Measurements from ENCODE around the gene TFIP11.
"Not testable (repeated sequence)": the region's sequence is repeated elsewhere in the genome, so short reads cannot be mapped to it uniquely, and the experiment has no call there.

TFIP11 gene

DNA sequence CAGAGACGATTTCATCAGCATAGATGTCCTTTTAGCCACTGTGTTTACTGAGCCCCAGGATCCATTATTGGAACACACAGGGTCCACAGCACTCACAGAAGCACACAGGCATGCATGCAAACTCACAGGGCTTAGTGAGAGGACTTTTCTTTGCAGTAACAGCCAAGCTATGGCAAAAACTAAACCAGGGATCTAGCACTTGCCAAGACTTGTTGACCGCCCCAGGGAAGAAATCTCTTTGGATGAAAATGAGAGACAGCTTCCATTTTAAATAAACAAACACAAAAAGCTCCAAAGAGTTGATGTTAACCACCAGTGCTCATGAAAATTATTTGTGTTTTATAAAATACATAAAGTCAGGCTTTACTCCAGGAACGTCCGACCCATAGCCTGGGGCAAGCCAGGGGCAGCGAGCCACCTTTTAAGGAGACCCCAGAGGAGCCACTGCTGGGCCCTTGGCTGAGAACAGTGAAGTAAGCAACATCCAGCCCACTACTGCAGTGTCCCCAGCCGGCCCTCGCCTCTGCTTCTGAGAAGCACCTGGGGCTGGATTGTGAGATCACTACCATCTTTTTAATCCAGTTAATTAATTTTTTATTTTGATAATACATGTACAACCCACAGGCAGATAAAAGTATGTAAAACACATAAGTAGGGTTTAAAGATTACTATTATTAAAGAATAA, 22.0 kb upstream of the TFIP11 start:
- no peak overlapping the region for H2BK5ac ChIP-seq (ENCODE audit: low read length)
- H3K4me1 ChIP-seq (ENCODE audit: control insufficient read depth in 2 of 2, insufficient read depth in 1 of 2, low read depth in 1 of 2, low read length in 2 of 2), result peaks cover 0 to 1% of the 10 kb centered on the region in 2 donors
- WGBS, 2 donors (ENCODE audit: extremely low coverage in 2 of 2, insufficient read length in 2 of 2, insufficient replicate concordance in 1 of 2), result no CpG with 5 or more reads among the region's 7 CpGs
- H2BK15ac ChIP-seq (ENCODE audit: low read length), result no peak overlapping the region
- peaks cover 10 to 93% of the 10 kb centered on the region in 2 donors for H3K36me3 ChIP-seq (replicated peaks in 1 of 2; ENCODE audit: control insufficient read depth in 2 of 2, insufficient read depth in 2 of 2, low read length in 2 of 2)
- no peaks in the 10 kb centered on the region for H3K27me3 ChIP-seq (ENCODE audit: control insufficient read depth in 3 of 3, insufficient read depth in 3 of 3, low read depth in 1 of 3, low read length in 3 of 3)
- no peak overlapping the region for H3K4me3 ChIP-seq (ENCODE audit: low read length in 2 of 2)
- no peak overlapping the region for H3K4me2 ChIP-seq (ENCODE audit: insufficient read depth, low read length, poor library complexity, severe bottlenecking)
- no peak overlapping the region for H3K23ac ChIP-seq (ENCODE audit: low read depth, low read length, poor library complexity)
- H3K9me3 ChIP-seq (replicated peaks in 1 of 2; ENCODE audit: control insufficient read depth in 2 of 2, insufficient read depth in 1 of 2, low read depth in 1 of 2, low read length in 2 of 2), result peaks cover 0 to 2% of the 10 kb centered on the region in 2 donors
- no peak overlapping the region for H4K91ac ChIP-seq (ENCODE audit: low read depth, low read length, poor library complexity)
- H3K9ac ChIP-seq (ENCODE audit: low read depth, low read length, poor library complexity), result peak overlapping the region; percentile 51
- H2AFZ ChIP-seq (ENCODE audit: low read length), result no peak overlapping the region
- H3K18ac ChIP-seq (ENCODE audit: low read length), result no peak overlapping the region
- H4K8ac ChIP-seq (ENCODE audit: low read depth, low read length), result no peak overlapping the region
- H2BK120ac ChIP-seq (ENCODE audit: low read depth, low read length), result no peak overlapping the region
- no peak overlapping the region for H2AK5ac ChIP-seq (ENCODE audit: low read depth, low read length)
- H3K79me1 ChIP-seq (ENCODE audit: low read depth, low read length), result no peaks in the 10 kb centered on the region
- no peak overlapping the region for H3K14ac ChIP-seq (ENCODE audit: low read length)
- no peak for DNase-seq (ENCODE audit: low spot score)
- H3K27ac ChIP-seq (replicated peaks; ENCODE audit: low read length), result no peak overlapping the region
- no peak overlapping the region for H2BK12ac ChIP-seq (ENCODE audit: low read length)
- H3K4ac ChIP-seq (ENCODE audit: low read length), result no peak overlapping the region

- Histone ChIP-seq H3K36me3 (replicated peaks in 1 of 2; ENCODE audit: control insufficient read depth in 2 of 2, insufficient read depth in 2 of 2, low read length in 2 of 2) (peaks cover 8 to 95% of the 10 kb centered on the region in 2 donors), H3K4me1 (ENCODE audit: control insufficient read depth in 2 of 2, insufficient read depth in 1 of 2, low read depth in 1 of 2, low read length in 2 of 2) (peaks cover 0 to 1% of the 10 kb centered on the region in 2 donors), H4K8ac (ENCODE audit: low read depth, low read length) (no peak overlapping the region), H3K27ac (replicated peaks; ENCODE audit: low read length) (no peak overlapping the region), H3K23ac (ENCODE audit: low read depth, low read length, poor library complexity) (no peak overlapping the region), H2AK5ac (ENCODE audit: low read depth, low read length) (no peak overlapping the region), H3K79me1 (ENCODE audit: low read depth, low read length) (no peaks in the 10 kb centered on the region), H2AFZ (ENCODE audit: low read length) (no peak overlapping the region), H3K4me2 (ENCODE audit: insufficient read depth, low read length, poor library complexity, severe bottlenecking) (no peak overlapping the region), H2BK5ac (ENCODE audit: low read length) (no peak overlapping the region), H3K4ac (ENCODE audit: low read length) (no peak overlapping the region), H2BK15ac (ENCODE audit: low read length) (no peak overlapping the region), H3K27me3 (ENCODE audit: control insufficient read depth in 3 of 3, insufficient read depth in 3 of 3, low read depth in 1 of 3, low read length in 3 of 3) (no peaks in the 10 kb centered on the region), H3K18ac (ENCODE audit: low read length) (no peak overlapping the region), H2BK120ac (ENCODE audit: low read depth, low read length) (no peak overlapping the region), H3K4me3 (ENCODE audit: low read length in 2 of 2) (no peak overlapping the region), H3K9me3 (replicated peaks in 1 of 2; ENCODE audit: control insufficient read depth in 2 of 2, insufficient read depth in 1 of 2, low read depth in 1 of 2, low read length in 2 of 2) (peaks cover 0 to 2% of the 10 kb centered on the region in 2 donors), H3K9ac (ENCODE audit: low read depth, low read length, poor library complexity) (no peak overlapping the region), H4K91ac (ENCODE audit: low read depth, low read length, poor library complexity) (no peak overlapping the region), H2BK12ac (ENCODE audit: low read length) (no peak overlapping the region), H3K14ac (ENCODE audit: low read length) (no peak overlapping the region)
- DNase-seq (ENCODE audit: low spot score), result no peak
- no CpG with 5 or more reads among the region's 2 CpGs for WGBS, 2 donors (ENCODE audit: extremely low coverage in 2 of 2, insufficient read length in 2 of 2, insufficient replicate concordance in 1 of 2)
These were observed 17.1 kb upstream of the TFIP11 start for GRCh38 chr22:26529345-26529744.

GRCh38 chr22:26528518-26528917, 16.2 kb upstream of the TFIP11 start:
- H2BK15ac ChIP-seq (ENCODE audit: low read length); H3K4ac ChIP-seq (ENCODE audit: low read length); H3K4me1 ChIP-seq (ENCODE audit: control insufficient read depth in 2 of 2, insufficient read depth in 1 of 2, low read depth in 1 of 2, low read length in 2 of 2); H3K18ac ChIP-seq (ENCODE audit: low read length); H3K79me1 ChIP-seq (ENCODE audit: low read depth, low read length); H3K23ac ChIP-seq (ENCODE audit: low read depth, low read length, poor library complexity); H3K9me3 ChIP-seq (replicated peaks in 1 of 2; ENCODE audit: control insufficient read depth in 2 of 2, insufficient read depth in 1 of 2, low read depth in 1 of 2, low read length in 2 of 2); H3K9ac ChIP-seq (ENCODE audit: low read depth, low read length, poor library complexity); H2AK5ac ChIP-seq (ENCODE audit: low read depth, low read length); H2BK120ac ChIP-seq (ENCODE audit: low read depth, low read length); H2BK12ac ChIP-seq (ENCODE audit: low read length); H3K27me3 ChIP-seq (ENCODE audit: control insufficient read depth in 3 of 3, insufficient read depth in 3 of 3, low read depth in 1 of 3, low read length in 3 of 3); H3K14ac ChIP-seq (ENCODE audit: low read length); H2BK5ac ChIP-seq (ENCODE audit: low read length); H4K8ac ChIP-seq (ENCODE audit: low read depth, low read length); H3K27ac ChIP-seq (replicated peaks; ENCODE audit: low read length); H2AFZ ChIP-seq (ENCODE audit: low read length); H4K91ac ChIP-seq (ENCODE audit: low read depth, low read length, poor library complexity); DNase-seq (ENCODE audit: low spot score); H3K4me2 ChIP-seq (ENCODE audit: insufficient read depth, low read length, poor library complexity, severe bottlenecking): not testable (repeated sequence)
- no CpG with 5 or more reads among the region's 9 CpGs for WGBS, 2 donors (ENCODE audit: extremely low coverage in 2 of 2, insufficient read length in 2 of 2, insufficient replicate concordance in 1 of 2)
- H3K36me3 ChIP-seq (replicated peaks in 1 of 2; ENCODE audit: control insufficient read depth in 2 of 2, insufficient read depth in 2 of 2, low read length in 2 of 2), result peaks cover 6 to 93% of the 10 kb centered on the region in 2 donors
- H3K4me3 ChIP-seq (ENCODE audit: low read length in 2 of 2), result peak overlapping the region in 1 of 2 donors; percentile 44

GRCh38 chr22:26527574-26528465, 15.5 kb upstream of the TFIP11 start:
- no peak overlapping the region for H3K14ac ChIP-seq (ENCODE audit: low read length)
- H3K4ac ChIP-seq (ENCODE audit: low read length), result no peak overlapping the region
- H3K23ac ChIP-seq (ENCODE audit: low read depth, low read length, poor library complexity), result no peak overlapping the region
- H3K27ac ChIP-seq (replicated peaks; ENCODE audit: low read length), result no peak overlapping the region
- H3K9me3 ChIP-seq (replicated peaks in 1 of 2; ENCODE audit: control insufficient read depth in 2 of 2, insufficient read depth in 1 of 2, low read depth in 1 of 2, low read length in 2 of 2), result no peaks in the 10 kb centered on the region
- no peak overlapping the region for H3K4me2 ChIP-seq (ENCODE audit: insufficient read depth, low read length, poor library complexity, severe bottlenecking)
- no peak overlapping the region for H4K91ac ChIP-seq (ENCODE audit: low read depth, low read length, poor library complexity)
- no peak overlapping the region for H2BK120ac ChIP-seq (ENCODE audit: low read depth, low read length)
- no peak overlapping the region for H3K9ac ChIP-seq (ENCODE audit: low read depth, low read length, poor library complexity)
- no peak overlapping the region for H2AK5ac ChIP-seq (ENCODE audit: low read depth, low read length)
- H3K4me1 ChIP-seq (ENCODE audit: control insufficient read depth in 2 of 2, insufficient read depth in 1 of 2, low read depth in 1 of 2, low read length in 2 of 2), result no peaks in the 10 kb centered on the region
- no peaks in the 10 kb centered on the region for H3K79me1 ChIP-seq (ENCODE audit: low read depth, low read length)
- no peak overlapping the region for H2AFZ ChIP-seq (ENCODE audit: low read length)
- no peak overlapping the region for H2BK5ac ChIP-seq (ENCODE audit: low read length)
- H4K8ac ChIP-seq (ENCODE audit: low read depth, low read length), result no peak overlapping the region
- no peaks in the 10 kb centered on the region for H3K27me3 ChIP-seq (ENCODE audit: control insufficient read depth in 3 of 3, insufficient read depth in 3 of 3, low read depth in 1 of 3, low read length in 3 of 3)
- no CpG with 5 or more reads among the region's 15 CpGs for WGBS, 2 donors (ENCODE audit: extremely low coverage in 2 of 2, insufficient read length in 2 of 2, insufficient replicate concordance in 1 of 2)
- DNase-seq (ENCODE audit: low spot score), result no peak
- H3K36me3 ChIP-seq (replicated peaks in 1 of 2; ENCODE audit: control insufficient read depth in 2 of 2, insufficient read depth in 2 of 2, low read length in 2 of 2), result peaks cover 6 to 90% of the 10 kb centered on the region in 2 donors
- no peak overlapping the region for H2BK15ac ChIP-seq (ENCODE audit: low read length)
- no peak overlapping the region for H2BK12ac ChIP-seq (ENCODE audit: low read length)
- H3K4me3 ChIP-seq (ENCODE audit: low read length in 2 of 2), result peak overlapping the region in 1 of 2 donors; percentile 44
- no peak overlapping the region for H3K18ac ChIP-seq (ENCODE audit: low read length)

Data from neuronal stem cell (in vitro differentiated cells).